ENCODE data around the gene RARG.

The RARG gene

GRCh38 chr12:53231921-53232645 is at the start of gene RARG:
Gene RARG (minus strand): TSS chr12:53232209. CDS start chr12:53227545, 4,664 bp downstream.
- peak; percentile 10 for DNase-seq

GRCh38 chr12:53279888-53280498 is 48.0 kb upstream of the RARG start:
- no peak for DNase-seq

GRCh38 chr12:53279283-53279869 is 47.4 kb upstream of the RARG start:
- DNase-seq = no peak

GRCh38 chr12:53277981-53278380 is 46.0 kb upstream of the RARG start:
- DNase-seq = no peak

- no peak for DNase-seq
Observed at GRCh38 chr12:53276511-53276910, 44.5 kb upstream of the RARG start.

- no peak for DNase-seq
Observed at GRCh38 chr12:53274445-53274844, 42.4 kb upstream of the RARG start.

- DNase-seq = no peak
Observed at GRCh38 chr12:53268630-53269562, 36.9 kb upstream of the RARG start.

GRCh38 chr12:53267999-53268629 is 36.1 kb upstream of the RARG start, which contains the start of gene ESPL1:
Gene ESPL1 (plus strand): TSS chr12:53268299. CDS start chr12:53268767, 468 bp downstream.
- DNase-seq = no peak

- no peak for DNase-seq
Observed at GRCh38 chr12:53267306-53267998, 35.4 kb upstream of the RARG start.

- no peak for DNase-seq
Observed at GRCh38 chr12:53265783-53266182, 33.8 kb upstream of the RARG start.

GRCh38 chr12:53259891-53260290 is 27.9 kb upstream of the RARG start:
- no peak for DNase-seq

- peak; percentile 73 for DNase-seq
Observed at GRCh38 chr12:53258541-53259539, 26.8 kb upstream of the RARG start.

- no peak for DNase-seq
Observed at GRCh38 chr12:53255996-53256395, 24.0 kb upstream of the RARG start.

- no peak for DNase-seq
Observed at GRCh38 chr12:53254816-53255545, 23.0 kb upstream of the RARG start.

- no peak for DNase-seq
Observed at GRCh38 chr12:53253298-53253697, 21.3 kb upstream of the RARG start.

- DNase-seq = no peak
Observed at GRCh38 chr12:53252349-53252916, 20.4 kb upstream of the RARG start.

GRCh38 chr12:53251477-53252348 is 19.7 kb upstream of the RARG start:
- peak; percentile 22 for DNase-seq

GRCh38 chr12:53245286-53245685 is 13.3 kb upstream of the RARG start:
- DNase-seq = no peak
